Measurements from ENCODE around the gene ITGB4. TPM values are rescaled to one million over a fixed set of nuclear protein-coding genes. Genes with fewer than 3 reads are reported as not detected.

Gene ITGB4
- total RNA-seq, 1 donor from 2014 or later = 26.4 TPM

DNA sequence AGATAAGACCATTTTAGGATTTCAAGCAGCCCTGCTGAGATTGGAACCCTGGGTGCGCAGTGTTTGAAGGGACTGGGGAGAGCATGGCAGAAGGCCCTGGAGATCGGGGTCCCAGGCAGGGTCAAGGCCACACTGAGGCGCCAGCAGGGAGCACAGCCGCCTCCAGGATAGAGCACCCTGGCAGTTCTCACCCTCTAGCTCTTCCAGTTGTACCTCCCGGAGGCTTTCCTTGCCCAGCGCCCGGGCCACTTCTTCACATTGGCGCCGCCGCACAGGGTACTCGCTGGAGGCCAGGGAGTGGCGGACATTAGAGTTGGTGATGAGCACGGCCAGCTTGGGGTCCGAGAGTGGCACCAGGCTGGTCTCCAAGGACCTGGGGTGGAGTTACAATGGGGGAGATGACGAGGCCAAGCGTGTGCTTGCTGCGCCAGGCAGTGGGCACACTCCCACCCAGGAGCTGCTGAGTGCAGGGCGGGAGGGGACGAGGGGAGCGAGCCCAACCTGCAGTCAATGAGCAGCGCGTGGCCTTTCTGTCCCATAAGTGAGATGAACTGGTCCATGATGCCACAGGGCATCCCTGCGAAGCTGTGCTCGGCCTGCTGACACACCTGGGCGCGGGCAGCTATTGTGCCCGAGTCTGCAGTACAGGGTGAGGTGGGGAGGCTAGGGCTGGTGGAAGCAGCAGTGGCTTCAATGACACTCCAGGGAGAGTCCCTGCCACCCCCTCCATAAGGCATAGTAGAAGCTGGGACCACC, 41.4 kb downstream of the ITGB4 start:
- TF ChIP-seq CTCF (conservative IDR thresholded peaks at IDR 0.05) = no peak
- Mint-ChIP-seq H3K27ac (no peak overlapping the region), H3K36me3 (no peaks in the 10 kb centered on the region), H3K4me3 (peak overlapping the region; percentile 79), H3K4me1 (ENCODE audit: unreplicated experiment) (no peaks in the 10 kb centered on the region), H3K27me3 (no peaks in the 10 kb centered on the region), H3K9me3 (no peaks in the 10 kb centered on the region)
- no peak for DNase-seq (ENCODE audit: extremely low spot score, unreplicated experiment)

DNA sequence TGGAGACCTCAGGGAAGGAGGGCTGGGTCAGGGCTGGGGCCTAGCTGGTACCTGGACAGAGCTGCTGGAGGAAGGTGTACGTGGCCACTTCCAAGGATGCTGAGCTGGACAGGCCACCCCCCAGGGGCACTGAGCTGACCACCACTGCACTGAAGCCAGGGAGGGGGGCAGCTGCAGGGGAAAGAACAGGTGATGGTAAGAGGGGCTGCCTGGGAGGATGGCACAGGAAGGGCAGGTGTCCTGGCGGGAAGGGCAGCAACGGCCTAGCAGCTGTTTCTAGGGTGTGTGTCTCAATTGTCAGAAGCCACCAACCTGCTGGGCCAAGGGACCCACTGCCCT, 42.0 kb downstream of the ITGB4 start:
- no peaks in the 10 kb centered on the region for H3K4me1 Mint-ChIP-seq (ENCODE audit: unreplicated experiment)
- H3K36me3 Mint-ChIP-seq = no peaks in the 10 kb centered on the region
- H3K9me3 Mint-ChIP-seq = no peaks in the 10 kb centered on the region
- no peaks in the 10 kb centered on the region for H3K27me3 Mint-ChIP-seq
- H3K27ac Mint-ChIP-seq = no peak overlapping the region
- DNase-seq (ENCODE audit: extremely low spot score, unreplicated experiment) = no peak
- no peak for TF ChIP-seq CTCF (conservative IDR thresholded peaks at IDR 0.05)
- H3K4me3 Mint-ChIP-seq = peak overlapping the region; percentile 20

DNA sequence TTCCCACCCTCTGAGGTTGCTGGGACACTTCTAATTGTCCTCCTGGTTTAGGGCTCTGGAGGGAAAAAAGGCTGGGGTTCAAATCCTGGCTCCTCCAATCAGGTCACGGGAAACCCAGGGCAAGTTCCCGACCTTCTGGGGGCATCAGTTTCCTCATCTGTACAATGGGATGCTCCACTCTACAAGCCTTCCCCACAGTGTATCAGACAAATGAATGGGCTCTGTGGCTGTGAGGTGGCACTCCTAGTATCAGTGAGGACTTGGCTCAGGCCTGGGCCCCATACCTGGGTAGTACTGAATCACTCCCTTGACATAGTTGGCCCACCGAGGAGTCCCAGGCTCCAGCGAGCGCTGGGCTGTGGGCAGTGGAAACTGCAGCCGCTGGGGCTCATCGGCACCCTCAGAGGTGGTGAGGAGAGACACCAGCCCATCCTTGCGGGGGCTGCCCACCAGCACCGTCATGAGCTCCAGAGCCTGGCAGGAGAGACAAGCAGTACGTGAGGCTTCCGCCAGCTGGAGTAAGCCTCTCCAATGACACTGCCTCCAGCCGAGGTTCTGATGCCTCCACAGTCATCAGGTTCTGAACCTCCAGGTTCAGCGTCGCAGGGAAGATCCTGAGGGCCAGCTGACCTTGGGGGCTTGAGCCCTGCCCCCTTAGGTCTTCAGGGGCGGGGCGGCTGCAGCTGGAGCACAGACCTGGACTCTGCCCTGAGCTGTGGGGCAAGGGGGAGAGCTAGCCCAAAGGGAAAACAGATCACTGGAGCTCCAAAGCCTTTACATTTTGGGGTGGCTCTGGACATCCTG, 42.6 kb downstream of the ITGB4 start:
- no peak for TF ChIP-seq CTCF (conservative IDR thresholded peaks at IDR 0.05)
- H3K36me3 Mint-ChIP-seq = no peaks in the 10 kb centered on the region
- no peaks in the 10 kb centered on the region for H3K9me3 Mint-ChIP-seq
- peak overlapping the region; percentile 29 for H3K27ac Mint-ChIP-seq
- DNase-seq (ENCODE audit: extremely low spot score, unreplicated experiment) = no peak
- no peaks in the 10 kb centered on the region for H3K27me3 Mint-ChIP-seq
- H3K4me3 Mint-ChIP-seq = peak overlapping the region; percentile 78
- no peaks in the 10 kb centered on the region for H3K4me1 Mint-ChIP-seq (ENCODE audit: unreplicated experiment)

GRCh38 chr17:75764417-75764710, 43.1 kb downstream of the ITGB4 start:
- TF ChIP-seq CTCF (conservative IDR thresholded peaks at IDR 0.05) = no peak
- Mint-ChIP-seq H3K9me3 (no peaks in the 10 kb centered on the region), H3K4me3 (peak overlapping the region; percentile 78), H3K27ac (no peak overlapping the region), H3K4me1 (ENCODE audit: unreplicated experiment) (no peaks in the 10 kb centered on the region), H3K36me3 (no peaks in the 10 kb centered on the region), H3K27me3 (no peaks in the 10 kb centered on the region)
- no peak for DNase-seq (ENCODE audit: extremely low spot score, unreplicated experiment)

DNA sequence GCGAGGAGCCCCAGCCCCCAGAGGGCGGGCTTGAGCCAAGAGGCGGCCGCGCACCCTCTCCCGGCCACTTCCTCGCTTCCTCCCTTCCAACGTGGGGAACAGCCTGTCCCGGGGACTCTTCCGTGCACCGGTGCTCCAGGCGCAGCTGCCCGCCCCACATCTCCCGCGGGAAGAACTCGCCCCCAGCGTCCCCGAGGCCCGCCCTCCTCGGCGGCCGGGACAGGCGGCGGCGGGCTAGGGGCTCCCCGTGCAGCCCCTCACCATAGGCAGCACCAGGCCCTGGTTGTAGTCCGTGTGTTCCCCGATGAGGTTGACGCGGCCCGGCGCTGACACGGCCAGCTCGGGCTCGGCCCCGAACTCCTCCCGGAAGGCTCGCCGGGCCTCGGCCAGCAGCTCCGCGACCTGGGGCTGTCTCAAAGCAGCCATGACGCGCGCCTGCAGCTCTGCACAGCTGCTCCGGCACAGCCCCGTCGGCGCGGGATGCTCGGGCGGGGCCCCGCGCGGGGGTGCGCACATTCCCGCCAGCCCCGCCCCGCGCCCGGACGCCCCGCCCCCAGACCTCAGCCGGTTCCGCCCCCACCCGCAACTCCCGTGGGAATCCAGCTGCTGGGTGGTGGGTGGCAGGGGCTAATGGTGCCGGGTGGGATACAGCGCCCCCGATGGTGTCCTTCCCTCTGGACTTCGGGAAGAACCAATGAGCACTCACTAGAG, 43.6 kb downstream of the ITGB4 start, which contains the start of gene GALK1:
GALK1 (minus strand) TSS at position 482 of the 711 bp plus-strand sequence; CDS start at position 426, 56 bp downstream.
- H3K27me3 Mint-ChIP-seq = no peaks in the 10 kb centered on the region
- peak; percentile 59 for TF ChIP-seq CTCF (conservative IDR thresholded peaks at IDR 0.05)
- no peaks in the 10 kb centered on the region for H3K9me3 Mint-ChIP-seq
- no peak for DNase-seq (ENCODE audit: extremely low spot score, unreplicated experiment)
- no peaks in the 10 kb centered on the region for H3K36me3 Mint-ChIP-seq
- H3K27ac Mint-ChIP-seq = peak within 1 kb of the TSS; percentile 36
- H3K4me3 Mint-ChIP-seq = peak within 1 kb of the TSS; percentile 78
- peaks cover 4% of the 10 kb centered on the region for H3K4me1 Mint-ChIP-seq (ENCODE audit: unreplicated experiment)
